Uterus (tissue), 4 donors: ENCODE data around the gene EPM2A. TPM values are rescaled to one million over a fixed set of nuclear protein-coding genes. Genes with fewer than 3 reads are reported as not detected.

Source experiments
- DNase-seq, 2 donors: peaks; one replicate each; pipeline ENCODE4 v3.0.0-alpha.2; 2019 to 2020
- H3K27ac ChIP-seq, 2 donors: fragments of 200-600 bp; sonication (generic); 1 replicate in 1 of 2; 2 replicates in 1 of 2; pipeline ENCODE4 v1.5.1; 2016 to 2018
- H3K27me3 ChIP-seq, 2 donors: fragments of 200-600 bp; sonication (generic); one replicate each; pipeline ENCODE4 v1.5.1; 2018 to 2019; ENCODE audit warnings: control low read depth in 1 of 2
- H3K36me3 ChIP-seq, 2 donors: fragments of 200-600 bp; sonication (generic); one replicate each; pipeline ENCODE4 v1.5.1; 2019; ENCODE audit warnings: control low read depth in 1 of 2
- H3K4me1 ChIP-seq, 2 donors: fragments of 200-600 bp; sonication (generic); one replicate each; pipeline ENCODE4 v1.5.1; 2018 to 2019; ENCODE audit warnings: control low read depth in 1 of 2
- H3K4me3 ChIP-seq, 2 donors: fragments of 200-600 bp; sonication (generic); 1 replicate in 1 of 2; 2 replicates in 1 of 2; pipeline ENCODE4 v1.5.1; 2018 to 2019; ENCODE audit warnings: mild to moderate bottlenecking in 1 of 2
- H3K9me3 ChIP-seq, 2 donors: fragments of 200-600 bp; sonication (generic); one replicate each; pipeline ENCODE4 v1.5.1; 2019; ENCODE audit warnings: control low read depth in 1 of 2
- CTCF ChIP-seq, 4 experiments: fragments of 200-600 bp in 2 of 4; fragments of 450-650 bp in 2 of 4; sonication (generic) in 2 of 4; IDR thresholded peaks; one replicate each; pipeline ENCODE4 v1.5.1; 2016 to 2019; ENCODE audit warnings: antibody characterized with exemption in 4 of 4, mild to moderate bottlenecking in 2 of 4, moderate library complexity in 1 of 4
- POLR2A ChIP-seq, 2 donors: fragments of 450-650 bp; IDR thresholded peaks; one replicate each; pipeline ENCODE4 v1.6.1; 2016; ENCODE audit warnings: antibody characterized with exemption in 2 of 2, mild to moderate bottlenecking in 1 of 2, moderate library complexity in 1 of 2
- intact Hi-C: fragments of 100-400 bp; cut with DNase I; formaldehyde crosslinking; loops from one replicate; pipeline ENCODE4 v1.15.1; 2023; ENCODE audit warnings: low total_unique reads
- total RNA-seq, 4 donors: library from RNA; depleted of rRNA in 3 of 4; stranded (reverse); fragments of >200 nt in 3 of 4; gene quantifications; one replicate each; pipeline versions ENCODE4 v1.1.0 to v1.2.4, GENCODE V29; 2014 to 2023
- donor health status: DM: yes; HTN: yes; CAD: no.

EPM2A gene
- total RNA-seq, 4 donors from 2014 or later: 15.4 to 21.8 (median 18.7) TPM

GRCh38 chr6:145652572-145652971 is 82.7 kb downstream of the EPM2A start:
- Histone ChIP-seq H3K27me3 (no peaks in the 10 kb centered on the region), H3K27ac (no peak overlapping the region), H3K4me1 (no peaks in the 10 kb centered on the region), H3K4me3 (no peak overlapping the region), H3K9me3 (no peaks in the 10 kb centered on the region), H3K36me3 (no peaks in the 10 kb centered on the region)
- intact Hi-C loops: no loop called here
- no peak for DNase-seq
- TF ChIP-seq POLR2A (IDR thresholded peaks at IDR 0.05) (no peak), CTCF (IDR thresholded peaks at IDR 0.05) (no peak)

GRCh38 chr6:145651988-145652387 is 83.3 kb downstream of the EPM2A start:
- no peak overlapping the region for H3K27ac ChIP-seq
- TF ChIP-seq POLR2A (IDR thresholded peaks at IDR 0.05) (no peak), CTCF (IDR thresholded peaks at IDR 0.05) (no peak)
- DNase-seq: no peak
- H3K9me3 ChIP-seq: no peaks in the 10 kb centered on the region
- H3K4me3 ChIP-seq: no peak overlapping the region
- H3K27me3 ChIP-seq: no peaks in the 10 kb centered on the region
- H3K36me3 ChIP-seq: no peaks in the 10 kb centered on the region
- no peaks in the 10 kb centered on the region for H3K4me1 ChIP-seq
- intact Hi-C loops: no loop called here

GRCh38 chr6:145648149-145648548 is 87.2 kb downstream of the EPM2A start:
- no peaks in the 10 kb centered on the region for H3K4me1 ChIP-seq
- no peak overlapping the region for H3K4me3 ChIP-seq
- no peak for DNase-seq
- no peaks in the 10 kb centered on the region for H3K36me3 ChIP-seq
- H3K27ac ChIP-seq: no peak overlapping the region
- H3K27me3 ChIP-seq: no peaks in the 10 kb centered on the region
- intact Hi-C loops: no loop called here
- TF ChIP-seq CTCF (IDR thresholded peaks at IDR 0.05) (no peak), POLR2A (IDR thresholded peaks at IDR 0.05) (no peak)
- no peaks in the 10 kb centered on the region for H3K9me3 ChIP-seq

- Histone ChIP-seq H3K9me3 (no peaks in the 10 kb centered on the region), H3K36me3 (no peaks in the 10 kb centered on the region), H3K4me1 (no peaks in the 10 kb centered on the region), H3K27me3 (no peaks in the 10 kb centered on the region), H3K4me3 (no peak overlapping the region), H3K27ac (no peak overlapping the region)
- no peak for DNase-seq
- intact Hi-C loops: no loop called here
- TF ChIP-seq CTCF (IDR thresholded peaks at IDR 0.05) (no peak), POLR2A (IDR thresholded peaks at IDR 0.05) (no peak)
Observed at GRCh38 chr6:145647602-145648001, 87.7 kb downstream of the EPM2A start.

GRCh38 chr6:145643760-145644159 is 91.6 kb downstream of the EPM2A start:
- DNase-seq: no peak
- Histone ChIP-seq H3K36me3 (no peaks in the 10 kb centered on the region), H3K4me1 (no peaks in the 10 kb centered on the region), H3K27me3 (no peaks in the 10 kb centered on the region), H3K9me3 (no peaks in the 10 kb centered on the region), H3K4me3 (no peak overlapping the region), H3K27ac (no peak overlapping the region)
- intact Hi-C loops: no loop called here
- TF ChIP-seq POLR2A (IDR thresholded peaks at IDR 0.05): no peak
- TF ChIP-seq CTCF (IDR thresholded peaks at IDR 0.05): no peak
